HEK293 (cell line): ENCODE results near the gene REV3L.
A peak's percentile ranks its signal among the peaks of the same experiment; 100 is the strongest.

ENCODE experiments used
- HOXD13 ChIP-seq: sonication (generic); formaldehyde crosslinking; IDR thresholded peaks from 2 replicates; pipeline ENCODE4 v1.8.0; 2022; ENCODE audit warnings: missing genetic modification reagents, borderline replicate concordance
- KLF16 ChIP-seq: fragments of 450-650 bp; formaldehyde crosslinking; IDR thresholded peaks from 2 replicates; pipeline ENCODE4 v1.5.1; 2017; ENCODE audit warnings: missing biosample characterization, missing genetic modification characterization
- MZF1 ChIP-seq: fragments of 450-650 bp; formaldehyde crosslinking; IDR thresholded peaks from 2 replicates; pipeline ENCODE4 v1.5.1; 2017; ENCODE audit warnings: missing biosample characterization, missing genetic modification characterization, borderline replicate concordance
- SETDB1 ChIP-seq: IDR thresholded peaks from one replicate; pipeline ENCODE4 v1.6.1; 2017; ENCODE audit warnings: mild to moderate bottlenecking, low read length, moderate library complexity, mixed read lengths; ENCODE audit not compliant: insufficient read length
- SP2 ChIP-seq: fragments of 450-650 bp; formaldehyde crosslinking; IDR thresholded peaks from 2 replicates; pipeline ENCODE4 v1.5.1; 2016; ENCODE audit warnings: missing biosample characterization, missing genetic modification characterization
- SP7 ChIP-seq: fragments of 450-650 bp; formaldehyde crosslinking; IDR thresholded peaks from 2 replicates; pipeline ENCODE4 v1.5.1; 2016; ENCODE audit warnings: missing biosample characterization, missing genetic modification characterization
- WT1 ChIP-seq: fragments of 450-650 bp; formaldehyde crosslinking; IDR thresholded peaks from 2 replicates; pipeline ENCODE4 v1.5.1; 2016; ENCODE audit warnings: missing biosample characterization, missing genetic modification characterization
- ZBTB17 ChIP-seq: fragments of 450-650 bp; formaldehyde crosslinking; IDR thresholded peaks from 2 replicates; pipeline ENCODE4 v1.5.1; 2016; ENCODE audit warnings: missing biosample characterization, missing genetic modification characterization
- ZNF133 ChIP-seq: fragments of 450-650 bp; formaldehyde crosslinking; IDR thresholded peaks from 2 replicates; pipeline ENCODE4 v1.5.1; 2016; ENCODE audit warnings: missing biosample characterization, missing genetic modification characterization
- ZNF184 ChIP-seq: fragments of 450-650 bp; IDR thresholded peaks from 2 replicates; pipeline ENCODE4 v1.5.1; 2018; ENCODE audit warnings: missing biosample characterization, mild to moderate bottlenecking, missing genetic modification characterization
- ZNF391 ChIP-seq: fragments of 450-650 bp; formaldehyde crosslinking; IDR thresholded peaks from 2 replicates; pipeline ENCODE4 v1.5.1; 2016; ENCODE audit warnings: low read depth, missing biosample characterization, missing genetic modification characterization, borderline replicate concordance
- ZNF394 ChIP-seq: fragments of 450-650 bp; formaldehyde crosslinking; IDR thresholded peaks from 2 replicates; pipeline ENCODE4 v1.5.1; 2016; ENCODE audit warnings: missing biosample characterization, missing genetic modification characterization, mild to moderate bottlenecking, moderate library complexity, borderline replicate concordance
- ZNF530 ChIP-seq: fragments of 450-650 bp; formaldehyde crosslinking; IDR thresholded peaks from 2 replicates; pipeline ENCODE4 v1.5.1; 2016; ENCODE audit warnings: low read depth, missing biosample characterization, missing genetic modification characterization
- ZNF610 ChIP-seq: fragments of 450-650 bp; formaldehyde crosslinking; IDR thresholded peaks from 2 replicates; pipeline ENCODE4 v1.5.1; 2016; ENCODE audit warnings: missing biosample characterization, missing genetic modification characterization, borderline replicate concordance
- ZNF670 ChIP-seq: fragments of 450-650 bp; formaldehyde crosslinking; IDR thresholded peaks from 2 replicates; pipeline ENCODE4 v1.5.1; 2016; ENCODE audit warnings: missing biosample characterization, missing genetic modification characterization, low read depth
- ZNF747 ChIP-seq: fragments of 450-650 bp; formaldehyde crosslinking; IDR thresholded peaks from 2 replicates; pipeline ENCODE4 v1.5.1; 2016; ENCODE audit warnings: missing biosample characterization, missing genetic modification characterization
- ZNF76 ChIP-seq: fragments of 450-650 bp; formaldehyde crosslinking; IDR thresholded peaks from 2 replicates; pipeline ENCODE4; 2016; ENCODE audit warnings: low read depth, missing biosample characterization, missing genetic modification characterization, borderline replicate concordance
- ZXDB ChIP-seq: fragments of 450-650 bp; formaldehyde crosslinking; IDR thresholded peaks from 2 replicates; pipeline ENCODE4 v1.5.1; 2016; ENCODE audit warnings: missing biosample characterization, missing genetic modification characterization
- TF ChIP-seq, protein P1 (sequence below): fragments of 450-650 bp; IDR thresholded peaks from 2 replicates; pipeline ENCODE4 v1.5.1; 2018; ENCODE audit warnings: missing biosample characterization, mild to moderate bottlenecking, missing genetic modification characterization
- TF ChIP-seq, protein P2 (sequence below): fragments of 450-650 bp; formaldehyde crosslinking; IDR thresholded peaks from 2 replicates; pipeline ENCODE4 v1.5.1; 2016; ENCODE audit warnings: missing biosample characterization, missing genetic modification characterization
- TF ChIP-seq, protein P3 (sequence below): fragments of 450-650 bp; formaldehyde crosslinking; IDR thresholded peaks from 2 replicates; pipeline ENCODE4 v1.5.1; 2016; ENCODE audit warnings: missing biosample characterization, missing genetic modification characterization
- TF ChIP-seq, protein P4 (sequence below): fragments of 450-650 bp; formaldehyde crosslinking; IDR thresholded peaks from 2 replicates; pipeline ENCODE4 v1.5.1; 2017; ENCODE audit warnings: missing biosample characterization, missing genetic modification characterization
- TF ChIP-seq, protein P5 (sequence below): fragments of 450-650 bp; formaldehyde crosslinking; IDR thresholded peaks from 2 replicates; pipeline ENCODE4 v1.5.1; 2016; ENCODE audit warnings: missing biosample characterization, missing genetic modification characterization
- TF ChIP-seq, protein P6 (sequence below): fragments of 450-650 bp; formaldehyde crosslinking; IDR thresholded peaks from 2 replicates; pipeline ENCODE4 v1.5.1; 2016; ENCODE audit warnings: missing biosample characterization, missing genetic modification characterization
- TF ChIP-seq, protein P7 (sequence below): fragments of 450-650 bp; formaldehyde crosslinking; IDR thresholded peaks from 2 replicates; pipeline ENCODE4 v1.5.1; 2016; ENCODE audit warnings: missing biosample characterization, missing genetic modification characterization

REV3L gene

DNA sequence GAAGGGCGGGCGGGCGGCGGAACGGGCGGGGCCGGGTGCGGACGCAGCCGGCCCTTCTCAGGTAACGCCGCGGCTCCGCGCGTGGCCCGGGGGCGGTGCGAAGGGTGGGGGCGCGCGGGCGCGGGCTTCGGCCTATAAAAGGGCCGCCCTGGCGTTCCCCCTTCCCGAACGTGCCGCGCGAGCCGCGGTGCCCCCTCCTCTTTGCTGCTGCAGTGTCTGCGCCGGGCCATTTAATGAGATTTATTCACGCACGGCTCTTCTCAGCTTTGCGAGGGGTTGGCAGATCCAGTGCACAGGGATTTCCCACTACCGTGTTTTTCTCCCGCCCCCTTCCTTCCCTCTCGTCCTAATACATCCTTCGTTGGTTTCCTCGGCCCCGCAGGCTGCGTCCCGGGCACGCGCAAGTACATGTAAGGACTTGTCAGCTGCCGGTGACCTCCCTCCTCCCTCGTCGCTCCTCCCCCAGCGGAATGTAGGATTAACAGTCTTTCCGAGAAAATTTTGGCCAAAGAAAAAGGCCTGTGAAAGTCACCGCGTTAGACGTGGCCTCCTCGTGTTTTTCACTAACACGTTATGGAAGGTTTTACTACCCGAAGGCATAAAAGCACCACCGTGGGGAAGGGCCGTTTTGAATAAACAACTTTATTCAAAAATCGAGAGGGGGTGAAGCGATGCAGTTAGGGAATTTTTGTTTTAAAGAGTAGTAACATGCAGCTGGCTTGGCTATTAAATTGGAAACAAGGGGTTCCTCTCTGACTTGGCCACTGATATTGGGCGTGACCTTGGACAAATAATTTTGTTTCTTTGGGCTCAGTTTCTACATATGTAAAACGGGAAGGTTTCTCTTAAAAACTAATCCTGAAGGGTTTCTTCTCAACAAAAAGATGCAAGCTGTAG, 966 bp upstream of the REV3L start (continued):
- TF ChIP-seq, protein P1, sequence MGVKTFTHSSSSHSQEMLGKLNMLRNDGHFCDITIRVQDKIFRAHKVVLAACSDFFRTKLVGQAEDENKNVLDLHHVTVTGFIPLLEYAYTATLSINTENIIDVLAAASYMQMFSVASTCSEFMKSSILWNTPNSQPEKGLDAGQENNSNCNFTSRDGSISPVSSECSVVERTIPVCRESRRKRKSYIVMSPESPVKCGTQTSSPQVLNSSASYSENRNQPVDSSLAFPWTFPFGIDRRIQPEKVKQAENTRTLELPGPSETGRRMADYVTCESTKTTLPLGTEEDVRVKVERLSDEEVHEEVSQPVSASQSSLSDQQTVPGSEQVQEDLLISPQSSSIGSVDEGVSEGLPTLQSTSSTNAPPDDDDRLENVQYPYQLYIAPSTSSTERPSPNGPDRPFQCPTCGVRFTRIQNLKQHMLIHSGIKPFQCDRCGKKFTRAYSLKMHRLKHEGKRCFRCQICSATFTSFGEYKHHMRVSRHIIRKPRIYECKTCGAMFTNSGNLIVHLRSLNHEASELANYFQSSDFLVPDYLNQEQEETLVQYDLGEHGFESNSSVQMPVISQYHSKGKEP = no peak; the same call in 1 of the 2 replicates
- TF ChIP-seq, protein P2, sequence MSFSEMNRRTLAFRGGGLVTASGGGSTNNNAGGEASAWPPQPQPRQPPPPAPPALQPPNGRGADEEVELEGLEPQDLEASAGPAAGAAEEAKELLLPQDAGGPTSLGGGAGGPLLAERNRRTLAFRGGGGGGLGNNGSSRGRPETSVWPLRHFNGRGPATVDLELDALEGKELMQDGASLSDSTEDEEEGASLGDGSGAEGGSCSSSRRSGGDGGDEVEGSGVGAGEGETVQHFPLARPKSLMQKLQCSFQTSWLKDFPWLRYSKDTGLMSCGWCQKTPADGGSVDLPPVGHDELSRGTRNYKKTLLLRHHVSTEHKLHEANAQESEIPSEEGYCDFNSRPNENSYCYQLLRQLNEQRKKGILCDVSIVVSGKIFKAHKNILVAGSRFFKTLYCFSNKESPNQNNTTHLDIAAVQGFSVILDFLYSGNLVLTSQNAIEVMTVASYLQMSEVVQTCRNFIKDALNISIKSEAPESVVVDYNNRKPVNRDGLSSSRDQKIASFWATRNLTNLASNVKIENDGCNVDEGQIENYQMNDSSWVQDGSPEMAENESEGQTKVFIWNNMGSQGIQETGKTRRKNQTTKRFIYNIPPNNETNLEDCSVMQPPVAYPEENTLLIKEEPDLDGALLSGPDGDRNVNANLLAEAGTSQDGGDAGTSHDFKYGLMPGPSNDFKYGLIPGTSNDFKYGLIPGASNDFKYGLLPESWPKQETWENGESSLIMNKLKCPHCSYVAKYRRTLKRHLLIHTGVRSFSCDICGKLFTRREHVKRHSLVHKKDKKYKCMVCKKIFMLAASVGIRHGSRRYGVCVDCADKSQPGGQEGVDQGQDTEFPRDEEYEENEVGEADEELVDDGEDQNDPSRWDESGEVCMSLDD = no peak; the same call in 1 of the 2 replicates
- TF ChIP-seq, protein P3, sequence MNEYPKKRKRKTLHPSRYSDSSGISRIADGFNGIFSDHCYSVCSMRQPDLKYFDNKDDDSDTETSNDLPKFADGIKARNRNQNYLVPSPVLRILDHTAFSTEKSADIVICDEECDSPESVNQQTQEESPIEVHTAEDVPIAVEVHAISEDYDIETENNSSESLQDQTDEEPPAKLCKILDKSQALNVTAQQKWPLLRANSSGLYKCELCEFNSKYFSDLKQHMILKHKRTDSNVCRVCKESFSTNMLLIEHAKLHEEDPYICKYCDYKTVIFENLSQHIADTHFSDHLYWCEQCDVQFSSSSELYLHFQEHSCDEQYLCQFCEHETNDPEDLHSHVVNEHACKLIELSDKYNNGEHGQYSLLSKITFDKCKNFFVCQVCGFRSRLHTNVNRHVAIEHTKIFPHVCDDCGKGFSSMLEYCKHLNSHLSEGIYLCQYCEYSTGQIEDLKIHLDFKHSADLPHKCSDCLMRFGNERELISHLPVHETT (tag by site-specific recombination) = peak; percentile 77; the same call in 1 of the 2 replicates
- TF ChIP-seq, protein P4, sequence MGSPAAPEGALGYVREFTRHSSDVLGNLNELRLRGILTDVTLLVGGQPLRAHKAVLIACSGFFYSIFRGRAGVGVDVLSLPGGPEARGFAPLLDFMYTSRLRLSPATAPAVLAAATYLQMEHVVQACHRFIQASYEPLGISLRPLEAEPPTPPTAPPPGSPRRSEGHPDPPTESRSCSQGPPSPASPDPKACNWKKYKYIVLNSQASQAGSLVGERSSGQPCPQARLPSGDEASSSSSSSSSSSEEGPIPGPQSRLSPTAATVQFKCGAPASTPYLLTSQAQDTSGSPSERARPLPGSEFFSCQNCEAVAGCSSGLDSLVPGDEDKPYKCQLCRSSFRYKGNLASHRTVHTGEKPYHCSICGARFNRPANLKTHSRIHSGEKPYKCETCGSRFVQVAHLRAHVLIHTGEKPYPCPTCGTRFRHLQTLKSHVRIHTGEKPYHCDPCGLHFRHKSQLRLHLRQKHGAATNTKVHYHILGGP = no peak
- TF ChIP-seq WT1 (tag by site-specific recombination) = peak; percentile 69
- peak; percentile 97 for TF ChIP-seq ZXDB (tag by site-specific recombination)
- TF ChIP-seq HOXD13 (CRISPR knock-in tag) = 0 out of 2 replicates have a peak, but pooled peaks have one; percentile 64
- TF ChIP-seq SP2 (tag by site-specific recombination) = peak; percentile 70
- no peak for TF ChIP-seq ZNF747 (tag by site-specific recombination)
- no peak for TF ChIP-seq SETDB1
- TF ChIP-seq SP7 = peak; percentile 93
- peak; percentile 35; the same call in 1 of the 2 replicates for TF ChIP-seq ZNF184
- no peak for TF ChIP-seq ZNF530 (tag by site-specific recombination)
- TF ChIP-seq, protein P5, sequence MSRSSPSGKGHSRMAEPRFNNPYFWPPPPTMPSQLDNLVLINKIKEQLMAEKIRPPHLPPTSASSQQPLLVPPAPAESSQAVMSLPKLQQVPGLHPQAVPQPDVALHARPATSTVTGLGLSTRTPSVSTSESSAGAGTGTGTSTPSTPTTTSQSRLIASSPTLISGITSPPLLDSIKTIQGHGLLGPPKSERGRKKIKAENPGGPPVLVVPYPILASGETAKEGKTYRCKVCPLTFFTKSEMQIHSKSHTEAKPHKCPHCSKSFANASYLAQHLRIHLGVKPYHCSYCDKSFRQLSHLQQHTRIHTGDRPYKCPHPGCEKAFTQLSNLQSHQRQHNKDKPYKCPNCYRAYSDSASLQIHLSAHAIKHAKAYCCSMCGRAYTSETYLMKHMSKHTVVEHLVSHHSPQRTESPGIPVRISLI (tag by site-specific recombination) = no peak
- TF ChIP-seq ZNF394 (tag by site-specific recombination) = peak; percentile 57
- TF ChIP-seq, protein P6, sequence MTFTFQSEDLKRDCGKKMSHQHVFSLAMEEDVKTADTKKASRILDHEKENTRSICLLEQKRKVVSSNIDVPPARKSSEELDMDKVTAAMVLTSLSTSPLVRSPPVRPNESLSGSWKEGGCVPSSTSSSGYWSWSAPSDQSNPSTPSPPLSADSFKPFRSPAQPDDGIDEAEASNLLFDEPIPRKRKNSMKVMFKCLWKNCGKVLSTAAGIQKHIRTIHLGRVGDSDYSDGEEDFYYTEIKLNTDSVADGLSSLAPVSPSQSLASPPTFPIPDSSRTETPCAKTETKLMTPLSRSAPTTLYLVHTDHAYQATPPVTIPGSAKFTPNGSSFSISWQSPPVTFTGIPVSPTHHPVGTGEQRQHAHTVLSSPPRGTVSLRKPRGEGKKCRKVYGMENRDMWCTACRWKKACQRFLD (tag by site-specific recombination) = no peak
- TF ChIP-seq ZBTB17 (tag by site-specific recombination) = no peak
- TF ChIP-seq ZNF670 (tag by site-specific recombination) = no peak
- TF ChIP-seq, protein P7, sequence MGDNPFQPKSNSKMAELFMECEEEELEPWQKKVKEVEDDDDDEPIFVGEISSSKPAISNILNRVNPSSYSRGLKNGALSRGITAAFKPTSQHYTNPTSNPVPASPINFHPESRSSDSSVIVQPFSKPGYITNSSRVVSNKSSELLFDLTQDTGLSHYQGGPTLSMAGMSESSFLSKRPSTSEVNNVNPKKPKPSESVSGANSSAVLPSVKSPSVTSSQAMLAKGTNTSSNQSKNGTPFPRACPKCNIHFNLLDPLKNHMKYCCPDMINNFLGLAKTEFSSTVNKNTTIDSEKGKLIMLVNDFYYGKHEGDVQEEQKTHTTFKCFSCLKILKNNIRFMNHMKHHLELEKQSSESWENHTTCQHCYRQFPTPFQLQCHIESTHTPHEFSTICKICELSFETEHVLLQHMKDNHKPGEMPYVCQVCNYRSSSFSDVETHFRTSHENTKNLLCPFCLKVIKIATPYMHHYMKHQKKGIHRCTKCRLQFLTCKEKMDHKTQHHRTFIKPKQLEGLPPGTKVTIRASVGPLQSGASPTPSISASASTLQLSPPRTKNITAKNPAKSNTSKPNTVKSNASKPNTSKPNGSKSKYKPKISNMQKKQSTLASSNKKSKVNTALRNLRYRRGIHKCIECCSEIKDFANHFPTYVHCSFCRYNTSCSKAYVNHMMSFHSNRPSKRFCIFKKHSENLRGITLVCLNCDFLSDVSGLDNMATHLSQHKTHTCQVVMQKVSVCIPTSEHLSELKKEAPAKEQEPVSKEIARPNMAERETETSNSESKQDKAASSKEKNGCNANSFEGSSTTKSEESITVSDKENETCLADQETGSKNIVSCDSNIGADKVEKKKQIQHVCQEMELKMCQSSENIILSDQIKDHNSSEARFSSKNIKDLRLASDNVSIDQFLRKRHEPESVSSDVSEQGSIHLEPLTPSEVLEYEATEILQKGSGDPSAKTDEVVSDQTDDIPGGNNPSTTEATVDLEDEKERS (tag by site-specific recombination) = 0 out of 2 replicates have a peak, but pooled peaks have one; percentile 17
- TF ChIP-seq ZNF391 = 0 out of 2 replicates have a peak, but pooled peaks have one; percentile 77
- peak; percentile 63; the same call in 1 of the 2 replicates for TF ChIP-seq MZF1
- no peak for TF ChIP-seq ZNF76
- peak; percentile 41; the same call in 1 of the 2 replicates for TF ChIP-seq KLF16 (tag by site-specific recombination)
- TF ChIP-seq ZNF610 (tag by site-specific recombination) = peak; percentile 79; the same call in 1 of the 2 replicates
- TF ChIP-seq ZNF133 = no peak
